ENCODE data around the gene RUNX2. TPM values are rescaled to one million over a fixed set of nuclear protein-coding genes. Genes with fewer than 3 reads are reported as not detected.
"Not testable (repeated sequence)": the region's sequence is repeated elsewhere in the genome, so short reads cannot be mapped to it uniquely, and the experiment has no call there.

Gene RUNX2
- polyA plus RNA-seq, 4 donors, result 3.1 to 9.5 (median 3.5) TPM

- DNase-seq (ENCODE audit: low read depth in 4 of 4, low spot score in 3 of 4), result no peak
Observed at GRCh38 chr6:45658958-45659357, 330.8 kb downstream of the RUNX2 start.

GRCh38 chr6:45661661-45662060 is 333.5 kb downstream of the RUNX2 start:
- DNase-seq (ENCODE audit: low read depth in 4 of 4, low spot score in 3 of 4), result peak in 1 of 4 donors; percentile 11

GRCh38 chr6:45663251-45664221 is 335.4 kb downstream of the RUNX2 start:
- peak in 3 of 4 donors; percentile 22 to 43 (median 30) for DNase-seq (ENCODE audit: low read depth in 4 of 4, low spot score in 3 of 4)

GRCh38 chr6:45664707-45665106 is 336.6 kb downstream of the RUNX2 start:
- no peak for DNase-seq (ENCODE audit: low read depth in 4 of 4, low spot score in 3 of 4)

- no peak for DNase-seq (ENCODE audit: low read depth in 4 of 4, low spot score in 3 of 4)
Observed at GRCh38 chr6:45665859-45666258, 337.7 kb downstream of the RUNX2 start.

- DNase-seq (ENCODE audit: low read depth in 4 of 4, low spot score in 3 of 4), result no peak
Observed at GRCh38 chr6:45666846-45667245, 338.7 kb downstream of the RUNX2 start.

- peak in 1 of 4 donors; percentile 17 for DNase-seq (ENCODE audit: low read depth in 4 of 4, low spot score in 3 of 4)
Observed at GRCh38 chr6:45667300-45667699, 339.2 kb downstream of the RUNX2 start.

GRCh38 chr6:45667766-45668165 is 339.6 kb downstream of the RUNX2 start:
- no peak for DNase-seq (ENCODE audit: low read depth in 4 of 4, low spot score in 3 of 4)

- DNase-seq (ENCODE audit: low read depth in 4 of 4, low spot score in 3 of 4), result no peak
Observed at GRCh38 chr6:45668705-45669104, 340.6 kb downstream of the RUNX2 start.

- DNase-seq (ENCODE audit: low read depth in 4 of 4, low spot score in 3 of 4), result not testable (repeated sequence)
Observed at GRCh38 chr6:45673167-45673566, 345.0 kb downstream of the RUNX2 start.

GRCh38 chr6:45675166-45675565 is 347.0 kb downstream of the RUNX2 start:
- not testable (repeated sequence) for DNase-seq (ENCODE audit: low read depth in 4 of 4, low spot score in 3 of 4)

- no peak for DNase-seq (ENCODE audit: low read depth in 4 of 4, low spot score in 3 of 4)
Observed at GRCh38 chr6:45675634-45676033, 347.5 kb downstream of the RUNX2 start.

GRCh38 chr6:45676380-45676779 is 348.2 kb downstream of the RUNX2 start:
- no peak for DNase-seq (ENCODE audit: low read depth in 4 of 4, low spot score in 3 of 4)

- DNase-seq (ENCODE audit: low read depth in 4 of 4, low spot score in 3 of 4), result peak; percentile 61 to 70 (median 68)
Observed at GRCh38 chr6:45677381-45678284, 349.5 kb downstream of the RUNX2 start.

- no peak for DNase-seq (ENCODE audit: low read depth in 4 of 4, low spot score in 3 of 4)
Observed at GRCh38 chr6:45678285-45678607, 350.1 kb downstream of the RUNX2 start.

- no peak for DNase-seq (ENCODE audit: low read depth in 4 of 4, low spot score in 3 of 4)
Observed at GRCh38 chr6:45679163-45679562, 351.0 kb downstream of the RUNX2 start.

- no peak for DNase-seq (ENCODE audit: low read depth in 4 of 4, low spot score in 3 of 4)
Observed at GRCh38 chr6:45679631-45680030, 351.5 kb downstream of the RUNX2 start.

- DNase-seq (ENCODE audit: low read depth in 4 of 4, low spot score in 3 of 4), result no peak
Observed at GRCh38 chr6:45681860-45682511, 353.9 kb downstream of the RUNX2 start.

- DNase-seq (ENCODE audit: low read depth in 4 of 4, low spot score in 3 of 4), result no peak
Observed at GRCh38 chr6:45684476-45684875, 356.3 kb downstream of the RUNX2 start.

GRCh38 chr6:45685076-45685475 is 356.9 kb downstream of the RUNX2 start:
- DNase-seq (ENCODE audit: low read depth in 4 of 4, low spot score in 3 of 4), result no peak
